Kidney (tissue), 14 donors: ENCODE results near the gene KREMEN1. TPM values are rescaled to one million over a fixed set of nuclear protein-coding genes. Genes with fewer than 3 reads are reported as not detected.

Source experiments
- DNase-seq, 5 donors: peaks; one replicate each; pipeline ENCODE4 v3.0.0-alpha.2; 2013 to 2020
- FAIRE-seq: peaks from 2 replicates; lab custom pipeline; 2012; peaks lifted over from hg19 to GRCh38; lab: Jason Lieb, UNC
- H3K27ac ChIP-seq, 2 donors: one replicate each; pipeline ENCODE4 v1.7.0; 2013; ENCODE audit warnings: low read depth in 2 of 2, low read length in 2 of 2, inconsistent platforms in 1 of 2
- H3K27me3 ChIP-seq: one replicate; pipeline ENCODE4 v1.7.1; 2013; ENCODE audit warnings: low read length, inconsistent platforms; ENCODE audit not compliant: control insufficient read depth, insufficient read depth
- H3K36me3 ChIP-seq, 3 donors: one replicate each; pipeline versions ENCODE4 v1.7.0 to v1.7.1; 2013; ENCODE audit warnings: low read length in 3 of 3, control low read depth in 1 of 3, inconsistent platforms in 1 of 3; ENCODE audit not compliant: insufficient read depth in 3 of 3, control insufficient read depth in 2 of 3
- H3K4me1 ChIP-seq, 3 donors: one replicate each; pipeline versions ENCODE4 v1.7.0 to v1.7.1; 2013; ENCODE audit warnings: low read length in 3 of 3, inconsistent platforms in 1 of 3, low read depth in 1 of 3; ENCODE audit not compliant: control insufficient read depth in 2 of 3, insufficient read depth in 2 of 3
- H3K4me3 ChIP-seq, 3 donors: one replicate each; pipeline versions ENCODE4 v1.7.0 to v1.8.1; 2013; ENCODE audit warnings: low read length in 3 of 3, control low read depth in 1 of 3, inconsistent platforms in 1 of 3
- H3K9ac ChIP-seq, 3 donors: one replicate each; pipeline versions ENCODE4 v1.7.0 to v1.7.1; 2013; ENCODE audit warnings: low read length in 3 of 3, control low read depth in 1 of 3, inconsistent platforms in 1 of 3
- H3K9me3 ChIP-seq, 3 donors: one replicate each; pipeline versions ENCODE4 v1.7.0 to v1.7.1; 2013; ENCODE audit warnings: low read length in 3 of 3, control low read depth in 1 of 3, inconsistent platforms in 1 of 3; ENCODE audit not compliant: control insufficient read depth in 2 of 3, insufficient read depth in 1 of 3
- CTCF ChIP-seq: IDR thresholded peaks from 3 replicates; pipeline ENCODE4 v1.5.1; 2012; ENCODE audit warnings: mild to moderate bottlenecking, moderate library complexity, borderline replicate concordance; ENCODE audit not compliant: insufficient read depth; ENCODE audit errors: extremely low read depth
- intact Hi-C: fragments of 100-400 bp; cut with DNase I; formaldehyde crosslinking; loops from one replicate; pipeline ENCODE4 v1.11.1; 2022
- polyA plus RNA-seq: library from polyadenylated mRNA; stranded (reverse); fragments of 350-450 nt; fragmentation: Illumina TruSeq; extraction: RNeasy Lipid Tissue Mini Kit (QIAGEN cat#74804); gene quantifications from one replicate; pipeline ENCODE4 v1.2.3, GENCODE V29; 2014; ENCODE audit warnings: low read depth, low replicate concordance; ENCODE audit not compliant: insufficient read depth
- total RNA-seq: library from RNA; stranded (reverse); fragmentation: NEBNext Ultra II Directional; extraction: Animal tissue kit (Norgen Biotek cat#: 25700); gene quantifications from one replicate; pipeline ENCODE4 v1.2.1, GENCODE V29; 2021
- donor health status: control.
- donor health status: control.
- donor health status: control.
- donor health status: control.
- donor health status: control.
- donor health status: DM: yes; HTN: yes; CAD: no.
- donor health status: Normal renal cell carcinoma (clear cell type).

KREMEN1 gene
- total and polyA plus RNA-seq, 2 donors from 2014 or later = 9.3 to 16.2 TPM

- FAIRE-seq (no peak), DNase-seq (peak in 2 of 5 donors; percentile 27 to 29)
- Histone ChIP-seq H3K27me3 (no peaks in the 10 kb centered on the region), H3K36me3 (no peaks in the 10 kb centered on the region), H3K27ac (no peak overlapping the region), H3K9ac (no peak overlapping the region), H3K4me3 (no peak overlapping the region), H3K4me1 (peaks cover 0 to 5% (median 4%) of the 10 kb centered on the region in 3 donors), H3K9me3 (no peaks in the 10 kb centered on the region)
- no peak for TF ChIP-seq CTCF
- intact Hi-C loops = no loop called here
Measured at GRCh38 chr22:29155966-29156365, 83.1 kb downstream of the KREMEN1 start.

- FAIRE-seq = no peak
- intact Hi-C loops = no loop called here
- Histone ChIP-seq H3K36me3 (no peaks in the 10 kb centered on the region), H3K27me3 (no peaks in the 10 kb centered on the region), H3K27ac (no peak overlapping the region), H3K4me1 (peaks cover 0 to 5% (median 4%) of the 10 kb centered on the region in 3 donors), H3K4me3 (no peak overlapping the region), H3K9me3 (no peaks in the 10 kb centered on the region), H3K9ac (no peak overlapping the region)
- TF ChIP-seq CTCF = no peak
- peak in 2 of 5 donors; percentile 24 to 51 for DNase-seq
Measured at GRCh38 chr22:29156507-29156906, 83.7 kb downstream of the KREMEN1 start.

- intact Hi-C loops = no loop called here
- DNase-seq (peak in 4 of 5 donors; percentile 24 to 45 (median 30)), FAIRE-seq (no peak)
- peaks cover 0 to 3% (median 2%) of the 10 kb centered on the region in 3 donors for H3K4me1 ChIP-seq
- H3K36me3 ChIP-seq = no peaks in the 10 kb centered on the region
- H3K9ac ChIP-seq = no peak overlapping the region
- no peak for TF ChIP-seq CTCF
- H3K4me3 ChIP-seq = no peak overlapping the region
- no peaks in the 10 kb centered on the region for H3K27me3 ChIP-seq
- H3K27ac ChIP-seq = no peak overlapping the region
- no peaks in the 10 kb centered on the region for H3K9me3 ChIP-seq
Measured at GRCh38 chr22:29157759-29158535, 85.1 kb downstream of the KREMEN1 start.
